NOMO-1 treated with DMSO at 0.1 percent for 48 hours (cell line): ENCODE data around the gene SMYD1.
"Not testable (repeated sequence)": the region's sequence is repeated elsewhere in the genome, so short reads cannot be mapped to it uniquely, and the experiment has no call there.

Experiments used
- DNase-seq: peaks from one replicate; lab custom pipeline; 2025; ENCODE audit not compliant: unreplicated experiment; lab: John Stamatoyannopoulos, UW

SMYD1 gene

GRCh38 chr2:88067598-88067997 is at the start of gene SMYD1:
Gene SMYD1, plus strand, starts transcription at chr2:88067825. Its CDS starts 40 bp downstream, at chr2:88067865.
- no peak for DNase-seq

- DNase-seq = not testable (repeated sequence)
These were observed 49.4 kb upstream of the SMYD1 start for GRCh38 chr2:88018077-88018805.

GRCh38 chr2:88018909-88019308 is 48.7 kb upstream of the SMYD1 start:
- no peak for DNase-seq

- no peak for DNase-seq
These were observed 47.6 kb upstream of the SMYD1 start for GRCh38 chr2:88019985-88020384.

- no peak for DNase-seq
These were observed 45.0 kb upstream of the SMYD1 start for GRCh38 chr2:88022669-88022921.

GRCh38 chr2:88024509-88024908 is 43.1 kb upstream of the SMYD1 start:
- no peak for DNase-seq

- DNase-seq = peak; percentile 62
These were observed 39.8 kb upstream of the SMYD1 start for GRCh38 chr2:88027697-88028389.

GRCh38 chr2:88028931-88029330 is 38.7 kb upstream of the SMYD1 start:
- DNase-seq = no peak

- no peak for DNase-seq
These were observed 35.4 kb upstream of the SMYD1 start for GRCh38 chr2:88032070-88032702.

- DNase-seq = no peak
These were observed 31.4 kb upstream of the SMYD1 start for GRCh38 chr2:88036182-88036581.

- DNase-seq = peak; percentile 36
These were observed 31.0 kb upstream of the SMYD1 start for GRCh38 chr2:88036606-88037005.

GRCh38 chr2:88038263-88039105 is 29.1 kb upstream of the SMYD1 start:
- DNase-seq = no peak

- no peak for DNase-seq
These were observed 25.1 kb upstream of the SMYD1 start for GRCh38 chr2:88042476-88042875.

- not testable (repeated sequence) for DNase-seq
These were observed 22.1 kb upstream of the SMYD1 start for GRCh38 chr2:88045561-88045960.

GRCh38 chr2:88048541-88048940 is 19.1 kb upstream of the SMYD1 start:
- no peak for DNase-seq

- no peak for DNase-seq
These were observed 18.0 kb upstream of the SMYD1 start for GRCh38 chr2:88049622-88050021.

- DNase-seq = no peak
These were observed 15.8 kb upstream of the SMYD1 start for GRCh38 chr2:88051792-88052191.

GRCh38 chr2:88053296-88053695 is 14.3 kb upstream of the SMYD1 start:
- DNase-seq = no peak

- DNase-seq = peak; percentile 12
These were observed 13.5 kb upstream of the SMYD1 start for GRCh38 chr2:88053934-88054781.

GRCh38 chr2:88054782-88055370 is 12.7 kb upstream of the SMYD1 start:
- DNase-seq = no peak
